Osteocyte (in vitro differentiated cells): ENCODE results near the gene PAN3. TPM values are rescaled to one million over a fixed set of nuclear protein-coding genes. Genes with fewer than 3 reads are reported as not detected.

Source experiments
- DNase-seq: peaks from one replicate; pipeline ENCODE4 v3.0.0; 2021; ENCODE audit warnings: mixed read lengths; ENCODE audit not compliant: unreplicated experiment; ENCODE audit errors: extremely low spot score
- H3K27ac Mint-ChIP-seq: one replicate; pipeline ENCODE4 v1.8.0; 2021; ENCODE audit warnings: mild to moderate bottlenecking, mixed read lengths; ENCODE audit not compliant: unreplicated experiment
- H3K27me3 Mint-ChIP-seq: one replicate; pipeline ENCODE4 v1.8.0; 2021; ENCODE audit warnings: mixed read lengths; ENCODE audit not compliant: unreplicated experiment
- H3K36me3 Mint-ChIP-seq: one replicate; pipeline ENCODE4 v1.8.0; 2021; ENCODE audit warnings: mixed read lengths; ENCODE audit not compliant: unreplicated experiment
- H3K4me1 Mint-ChIP-seq: one replicate; pipeline ENCODE4 v1.8.0; 2021; ENCODE audit warnings: mixed read lengths; ENCODE audit not compliant: unreplicated experiment
- H3K4me3 Mint-ChIP-seq: one replicate; pipeline ENCODE4 v1.8.0; 2021; ENCODE audit warnings: mild to moderate bottlenecking, moderate library complexity, mixed read lengths; ENCODE audit not compliant: unreplicated experiment
- H3K9me3 Mint-ChIP-seq: one replicate; pipeline ENCODE4 v1.8.0; 2021; ENCODE audit warnings: mixed read lengths; ENCODE audit not compliant: unreplicated experiment
- total RNA-seq: library from RNA; stranded (reverse); gene quantifications from 2 replicates; pipeline ENCODE4 v1.2.1, GENCODE V29; 2021
- TF ChIP-seq, protein P1 (sequence below): fragments of 200-600 bp; sonication (generic); IDR thresholded peaks from 2 replicates; pipeline ENCODE4 v1.5.0; 2021; ENCODE audit warnings: antibody characterized with exemption, mild to moderate bottlenecking, moderate library complexity

Gene PAN3
- total RNA-seq, 1 donor from 2014 or later = 32.7 TPM

DNA sequence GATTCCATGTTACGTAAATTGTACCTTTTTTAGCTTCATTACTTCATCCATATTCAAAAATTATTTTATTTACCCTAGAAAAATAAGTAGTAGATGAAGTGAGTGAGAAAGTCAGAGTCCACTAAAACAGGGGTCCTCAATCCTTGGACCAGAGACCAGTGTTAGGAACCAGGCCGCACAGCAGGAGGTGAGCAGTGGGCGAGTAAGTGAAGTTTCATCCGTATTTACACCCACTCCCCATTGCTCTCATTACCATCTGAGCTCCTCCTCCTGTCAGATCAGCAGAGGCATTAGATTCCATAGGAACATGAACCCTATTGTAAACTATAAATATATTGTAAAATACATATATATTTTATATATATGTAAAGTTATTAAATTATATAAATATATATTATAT is 119.0 kb downstream of the PAN3 start:
- DNase-seq = no peak
- Mint-ChIP-seq H3K27ac (no peak overlapping the region), H3K36me3 (peaks cover 30% of the 10 kb centered on the region), H3K9me3 (no peaks in the 10 kb centered on the region), H3K27me3 (no peaks in the 10 kb centered on the region), H3K4me1 (peaks cover 1% of the 10 kb centered on the region), H3K4me3 (no peak overlapping the region)
- TF ChIP-seq, protein P1, sequence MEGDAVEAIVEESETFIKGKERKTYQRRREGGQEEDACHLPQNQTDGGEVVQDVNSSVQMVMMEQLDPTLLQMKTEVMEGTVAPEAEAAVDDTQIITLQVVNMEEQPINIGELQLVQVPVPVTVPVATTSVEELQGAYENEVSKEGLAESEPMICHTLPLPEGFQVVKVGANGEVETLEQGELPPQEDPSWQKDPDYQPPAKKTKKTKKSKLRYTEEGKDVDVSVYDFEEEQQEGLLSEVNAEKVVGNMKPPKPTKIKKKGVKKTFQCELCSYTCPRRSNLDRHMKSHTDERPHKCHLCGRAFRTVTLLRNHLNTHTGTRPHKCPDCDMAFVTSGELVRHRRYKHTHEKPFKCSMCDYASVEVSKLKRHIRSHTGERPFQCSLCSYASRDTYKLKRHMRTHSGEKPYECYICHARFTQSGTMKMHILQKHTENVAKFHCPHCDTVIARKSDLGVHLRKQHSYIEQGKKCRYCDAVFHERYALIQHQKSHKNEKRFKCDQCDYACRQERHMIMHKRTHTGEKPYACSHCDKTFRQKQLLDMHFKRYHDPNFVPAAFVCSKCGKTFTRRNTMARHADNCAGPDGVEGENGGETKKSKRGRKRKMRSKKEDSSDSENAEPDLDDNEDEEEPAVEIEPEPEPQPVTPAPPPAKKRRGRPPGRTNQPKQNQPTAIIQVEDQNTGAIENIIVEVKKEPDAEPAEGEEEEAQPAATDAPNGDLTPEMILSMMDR = no peak

DNA sequence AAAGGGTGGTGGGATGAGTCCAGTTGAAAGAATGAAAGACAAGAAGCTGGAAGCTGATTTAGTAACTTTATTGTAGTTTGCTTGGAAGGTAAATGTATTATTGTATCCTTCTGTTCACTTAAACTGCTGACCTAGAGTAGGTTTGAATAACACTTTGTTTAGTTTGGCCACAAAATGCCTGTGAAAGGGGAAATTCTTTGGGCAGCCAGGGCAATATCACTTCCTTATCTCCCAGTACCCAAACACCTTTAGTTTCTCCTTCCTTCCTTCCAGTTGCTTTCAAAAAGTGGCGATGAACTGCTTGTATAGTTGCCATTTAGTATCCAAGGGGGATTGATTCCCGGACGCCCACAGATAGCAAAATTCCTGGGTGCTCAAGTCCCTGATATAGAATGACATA is 120.1 kb downstream of the PAN3 start:
- Mint-ChIP-seq H3K36me3 (peaks cover 37% of the 10 kb centered on the region), H3K27me3 (no peaks in the 10 kb centered on the region)

DNA sequence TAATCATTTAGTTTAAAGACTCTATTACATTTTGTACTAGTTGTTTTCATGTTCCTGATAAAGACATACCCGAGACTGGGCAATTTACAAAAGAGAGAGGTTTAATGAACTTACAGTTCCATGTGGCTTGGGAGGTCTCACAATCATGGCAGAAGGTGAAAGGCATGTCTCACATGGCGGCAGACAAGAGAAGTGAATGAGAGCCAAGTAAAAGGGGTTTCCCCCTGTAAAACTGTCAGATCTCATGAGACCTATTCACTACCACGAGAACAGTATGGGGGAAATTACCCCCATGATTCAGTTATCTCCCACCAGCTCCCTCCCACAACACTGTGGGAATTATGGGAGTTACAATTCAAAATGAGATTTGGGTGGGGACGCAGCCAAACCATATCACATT is 129.2 kb downstream of the PAN3 start:
- TF ChIP-seq, protein P1 = no peak
- no peaks in the 10 kb centered on the region for H3K9me3 Mint-ChIP-seq
- H3K4me1 Mint-ChIP-seq = no peaks in the 10 kb centered on the region
- no peak for DNase-seq
- no peaks in the 10 kb centered on the region for H3K27me3 Mint-ChIP-seq
- H3K27ac Mint-ChIP-seq = no peak overlapping the region
- no peak overlapping the region for H3K4me3 Mint-ChIP-seq
- H3K36me3 Mint-ChIP-seq = peaks cover 35% of the 10 kb centered on the region

More for the DNA sequence above, 120.1 kb downstream of the PAN3 start:
- no peaks in the 10 kb centered on the region for H3K9me3 Mint-ChIP-seq
- peaks cover 1% of the 10 kb centered on the region for H3K4me1 Mint-ChIP-seq
- TF ChIP-seq, protein P1 = no peak
- H3K4me3 Mint-ChIP-seq = no peak overlapping the region
- no peak overlapping the region for H3K27ac Mint-ChIP-seq
- no peak for DNase-seq

DNA sequence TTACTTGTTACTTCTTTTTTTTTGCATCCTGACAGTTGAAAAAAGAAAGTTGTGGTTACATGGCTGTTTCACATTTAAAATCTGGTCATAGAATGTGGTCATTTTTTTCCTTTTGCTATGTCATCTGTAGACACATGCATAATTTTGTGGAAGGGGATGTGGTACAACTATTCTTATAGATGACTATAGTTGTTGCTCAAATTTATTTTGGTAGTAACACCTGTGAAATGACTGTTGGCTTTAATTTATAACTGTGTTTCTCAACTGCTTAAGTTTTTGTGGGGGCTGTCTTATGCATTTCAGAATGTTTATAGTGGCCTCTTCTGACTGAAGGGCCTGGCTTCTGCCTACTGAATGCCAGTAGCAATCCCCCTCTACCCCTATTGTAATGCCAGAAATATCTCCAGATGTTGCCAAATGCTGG is 130.5 kb downstream of the PAN3 start:
- Mint-ChIP-seq H3K4me1 (no peaks in the 10 kb centered on the region), H3K36me3 (peaks cover 33% of the 10 kb centered on the region), H3K27ac (no peak overlapping the region), H3K4me3 (no peak overlapping the region), H3K27me3 (no peaks in the 10 kb centered on the region), H3K9me3 (no peaks in the 10 kb centered on the region)
- TF ChIP-seq, protein P1 = no peak
- DNase-seq = no peak

DNA sequence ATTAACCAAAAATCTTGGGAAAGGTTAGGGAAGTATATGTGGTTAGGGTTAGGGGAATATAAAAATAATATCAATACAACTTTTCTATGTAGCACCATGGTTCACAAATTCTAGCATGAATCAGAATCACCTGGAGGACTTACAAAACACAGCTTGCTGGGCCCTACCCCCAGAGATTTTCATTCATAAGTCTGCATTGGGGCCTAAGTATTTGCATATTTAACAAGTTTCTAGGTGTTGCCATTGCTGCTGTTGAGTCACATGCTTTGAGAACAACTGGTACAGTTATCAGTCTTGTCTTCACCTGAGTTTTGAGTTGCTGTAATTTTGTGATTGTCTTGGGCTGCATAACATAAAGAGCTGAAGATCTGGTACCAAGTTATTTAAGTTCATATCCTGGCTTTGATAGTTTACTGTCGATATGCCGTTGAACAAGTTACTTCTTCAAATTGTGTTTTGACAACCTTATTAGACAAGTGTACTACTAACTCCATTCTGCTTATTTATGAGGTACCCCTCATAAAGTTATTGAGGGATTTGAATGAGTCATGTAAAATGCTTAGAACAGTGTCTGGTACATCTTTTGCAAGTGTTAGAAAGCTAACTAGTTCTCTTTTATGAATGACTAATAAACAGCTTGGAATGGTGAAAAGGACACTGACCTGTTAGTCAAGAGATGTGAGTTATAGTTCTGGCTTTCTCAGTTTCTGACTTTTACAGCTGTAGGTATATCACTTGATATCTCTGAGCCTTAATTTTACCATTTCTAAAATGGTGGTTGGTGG is 132.9 kb downstream of the PAN3 start:
- no peaks in the 10 kb centered on the region for H3K9me3 Mint-ChIP-seq
- DNase-seq = no peak
- peaks cover 5% of the 10 kb centered on the region for H3K4me1 Mint-ChIP-seq
- TF ChIP-seq, protein P1 = no peak
- H3K36me3 Mint-ChIP-seq = peaks cover 37% of the 10 kb centered on the region
- H3K27ac Mint-ChIP-seq = no peak overlapping the region
- H3K4me3 Mint-ChIP-seq = no peak overlapping the region
- H3K27me3 Mint-ChIP-seq = no peaks in the 10 kb centered on the region
